Right lobe of liver (tissue), 4 donors: ENCODE data around the gene RCE1.

Source experiments
- POLR2A ChIP-seq: fragments of 450-650 bp; IDR thresholded peaks from one replicate; pipeline ENCODE4 v1.6.1; 2017; ENCODE audit warnings: antibody characterized with exemption, mild to moderate bottlenecking
- TF ChIP-seq, protein P1 (sequence below), 4 donors: fragments of 200-600 bp in 3 of 4; fragments of 450-650 bp in 1 of 4; IDR thresholded peaks; one replicate each; pipeline versions ENCODE4 v1.5.1 to v1.8.0; 2016 to 2022; ENCODE audit warnings: antibody characterized with exemption in 4 of 4, mild to moderate bottlenecking in 2 of 4
- donor health status: DM: no; HTN: no; CAD: no.
- donor health status: DM: no; HTN: no; CAD: no.
- donor health status: DM: no; HTN: yes; CAD: no.

DNA sequence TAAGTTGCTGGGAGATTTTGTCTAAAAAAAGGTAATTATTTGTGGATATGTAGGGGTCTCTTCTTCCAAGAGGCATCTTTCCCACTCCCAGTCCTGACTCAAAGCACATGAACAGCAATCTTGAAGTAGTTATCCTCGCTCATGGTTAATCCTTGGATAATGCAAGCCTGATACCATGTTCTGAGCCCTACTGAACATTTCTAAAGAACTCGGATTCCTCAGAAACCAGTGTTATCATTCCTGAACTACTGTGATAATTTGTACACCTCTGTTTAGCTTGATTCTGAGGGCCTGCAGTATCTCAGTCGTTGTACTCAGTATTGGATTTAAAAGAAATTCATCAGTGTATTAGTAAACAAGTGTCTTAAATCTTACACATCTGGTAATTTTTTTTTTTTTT, 22.3 kb upstream of the RCE1 start:
- TF ChIP-seq, protein P1, sequence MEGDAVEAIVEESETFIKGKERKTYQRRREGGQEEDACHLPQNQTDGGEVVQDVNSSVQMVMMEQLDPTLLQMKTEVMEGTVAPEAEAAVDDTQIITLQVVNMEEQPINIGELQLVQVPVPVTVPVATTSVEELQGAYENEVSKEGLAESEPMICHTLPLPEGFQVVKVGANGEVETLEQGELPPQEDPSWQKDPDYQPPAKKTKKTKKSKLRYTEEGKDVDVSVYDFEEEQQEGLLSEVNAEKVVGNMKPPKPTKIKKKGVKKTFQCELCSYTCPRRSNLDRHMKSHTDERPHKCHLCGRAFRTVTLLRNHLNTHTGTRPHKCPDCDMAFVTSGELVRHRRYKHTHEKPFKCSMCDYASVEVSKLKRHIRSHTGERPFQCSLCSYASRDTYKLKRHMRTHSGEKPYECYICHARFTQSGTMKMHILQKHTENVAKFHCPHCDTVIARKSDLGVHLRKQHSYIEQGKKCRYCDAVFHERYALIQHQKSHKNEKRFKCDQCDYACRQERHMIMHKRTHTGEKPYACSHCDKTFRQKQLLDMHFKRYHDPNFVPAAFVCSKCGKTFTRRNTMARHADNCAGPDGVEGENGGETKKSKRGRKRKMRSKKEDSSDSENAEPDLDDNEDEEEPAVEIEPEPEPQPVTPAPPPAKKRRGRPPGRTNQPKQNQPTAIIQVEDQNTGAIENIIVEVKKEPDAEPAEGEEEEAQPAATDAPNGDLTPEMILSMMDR (IDR thresholded peaks at IDR 0.05) = no peak
- TF ChIP-seq POLR2A = no peak
